ENCODE results near the gene SCFD2. TPM values are rescaled to one million over a fixed set of nuclear protein-coding genes. Genes with fewer than 3 reads are reported as not detected.

SCFD2 gene
- polyA plus RNA-seq, 2 of the 4 experiments (the other 2 are of a cell fraction) = 7.6 to 10.8 TPM

GRCh38 chr4:53012738-53013137 is 353.1 kb downstream of the SCFD2 start (continued):
- TF ChIP-seq HOXB13 (CRISPR knock-in tag; IDR thresholded peaks at IDR 0.05; ENCODE audit: low read depth) (no peak), EHMT2 (IDR thresholded peaks at IDR 0.05; ENCODE audit: low read depth) (no peak), HMGXB4 (CRISPR knock-in tag; IDR thresholded peaks at IDR 0.05; ENCODE audit: borderline replicate concordance) (no peak), RFX5 (IDR thresholded peaks at IDR 0.05) (no peak)

- 84% methylated on average over 2 of the region's 2 CpGs for WGBS (ENCODE audit: missing lambda C conversion rate)
- DNase-seq (ENCODE audit: low read depth in 1 of 2, low spot score in 1 of 2) = no peak
- no peak for FAIRE-seq
- Histone ChIP-seq H3K4me3 (no peak overlapping the region), H3K4me1 (peaks cover 5% of the 10 kb centered on the region; the same call in 1 of the 3 replicates), H3K9me3 (no peaks in the 10 kb centered on the region), H3K27ac (no peak overlapping the region), H3K4me2 (no peak overlapping the region)
- TF ChIP-seq MAX (IDR thresholded peaks at IDR 0.05) = no peak
- no peak for TF ChIP-seq BHLHE40 (IDR thresholded peaks at IDR 0.05; ENCODE audit: low read depth, low read length)
- no peak for TF ChIP-seq JUNB (IDR thresholded peaks at IDR 0.05)
- no peak for TF ChIP-seq HES2 (IDR thresholded peaks at IDR 0.05)
- no peak for TF ChIP-seq NFE2L2 (conservative IDR thresholded peaks at IDR 0.05; ENCODE audit: low read length)
- no peak for TF ChIP-seq ELK1 (IDR thresholded peaks at IDR 0.05; ENCODE audit: low read depth, low read length)
- no peak for TF ChIP-seq EP300 (IDR thresholded peaks at IDR 0.05)
- no peak for TF ChIP-seq HOXB13 (CRISPR knock-in tag; IDR thresholded peaks at IDR 0.05; ENCODE audit: low read depth)
- no peak for ATAC-seq
- ChIA-PET POLR2A (no interaction called here), CTCF (interaction anchor here (1.8 kb wide), 1 partner anchor 1223 kb away, joined by 5 read pairs; no protein-coding TSS in a partner anchor)
Observed at GRCh38 chr4:53011259-53011905, 354.5 kb downstream of the SCFD2 start.

- no peak for DNase-seq (ENCODE audit: low read depth in 1 of 2, low spot score in 1 of 2)
- H3K27ac ChIP-seq = no peak overlapping the region
- no peak for ATAC-seq
- 65% methylated on average over 5 of the region's 5 CpGs for WGBS (ENCODE audit: missing lambda C conversion rate)
- no peaks in the 10 kb centered on the region for H3K9me3 ChIP-seq
- ChIA-PET CTCF (interaction anchor here (1.8 kb wide), 1 partner anchor 1224 kb away, joined by 5 read pairs; no protein-coding TSS in a partner anchor), POLR2A (no interaction called here)
- no peak for FAIRE-seq
- H3K4me2 ChIP-seq = no peak overlapping the region
- no peak overlapping the region for H3K4me3 ChIP-seq
- TF ChIP-seq RARB (CRISPR knock-in tag; IDR thresholded peaks at IDR 0.05) (no peak), ZSCAN20 (CRISPR knock-in tag; IDR thresholded peaks at IDR 0.05) (no peak), BCL3 (IDR thresholded peaks at IDR 0.05) (no peak), HMGXB4 (CRISPR knock-in tag; IDR thresholded peaks at IDR 0.05; ENCODE audit: borderline replicate concordance) (no peak), REST (IDR thresholded peaks at IDR 0.05) (no peak), RFX5 (IDR thresholded peaks at IDR 0.05) (no peak), EHF (CRISPR knock-in tag; IDR thresholded peaks at IDR 0.05) (no peak), ESRRA (IDR thresholded peaks at IDR 0.05; ENCODE audit: borderline replicate concordance, low read length) (no peak), USF2 (IDR thresholded peaks at IDR 0.05) (no peak)
- peaks cover 5% of the 10 kb centered on the region; the same call in 1 of the 3 replicates for H3K4me1 ChIP-seq
Observed at GRCh38 chr4:53010318-53010717, 355.5 kb downstream of the SCFD2 start.
